ENCODE measurements around the gene SLC38A8.

DNA sequence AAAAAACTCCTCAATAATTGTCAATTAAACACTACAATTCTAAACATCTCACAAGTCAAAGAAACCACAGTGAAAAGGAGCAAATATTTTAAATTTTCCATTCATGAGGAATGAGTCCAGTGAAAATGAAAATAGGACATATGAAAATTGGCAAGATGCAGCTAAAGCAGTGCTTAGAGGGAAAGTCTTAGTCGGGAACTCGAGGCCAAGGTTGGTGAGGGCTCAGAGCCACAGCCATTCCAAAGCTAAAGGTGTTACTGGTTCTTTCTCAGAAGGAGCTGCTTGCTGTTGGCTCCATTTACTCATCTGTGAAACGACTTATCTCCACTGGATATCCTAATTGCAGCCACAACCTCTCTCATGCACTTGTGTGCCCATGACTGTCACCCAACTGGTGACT, 6.5 kb downstream of the SLC38A8 start:
- TF ChIP-seq FOXK2 (IDR thresholded peaks at IDR 0.05) = no peak
- no peak for TF ChIP-seq FOXM1 (IDR thresholded peaks at IDR 0.05; ENCODE audit: borderline replicate concordance)
- TF ChIP-seq SP1 (IDR thresholded peaks at IDR 0.05) = no peak
- TF ChIP-seq CTBP1 (IDR thresholded peaks at IDR 0.05; ENCODE audit: borderline replicate concordance) = no peak
- no peak for TF ChIP-seq HDGF (IDR thresholded peaks at IDR 0.05; ENCODE audit: borderline replicate concordance)
- TF ChIP-seq SUZ12 (IDR thresholded peaks at IDR 0.05) = no peak
- no peak for TF ChIP-seq NFRKB (IDR thresholded peaks at IDR 0.05)
